ENCODE measurements around the gene FAM111A. TPM values are rescaled to one million over a fixed set of nuclear protein-coding genes. Genes with fewer than 3 reads are reported as not detected.

FAM111A gene
- total and polyA plus RNA-seq, 12 donors = 13.5 to 92.5 (median 31.4) TPM

DNA sequence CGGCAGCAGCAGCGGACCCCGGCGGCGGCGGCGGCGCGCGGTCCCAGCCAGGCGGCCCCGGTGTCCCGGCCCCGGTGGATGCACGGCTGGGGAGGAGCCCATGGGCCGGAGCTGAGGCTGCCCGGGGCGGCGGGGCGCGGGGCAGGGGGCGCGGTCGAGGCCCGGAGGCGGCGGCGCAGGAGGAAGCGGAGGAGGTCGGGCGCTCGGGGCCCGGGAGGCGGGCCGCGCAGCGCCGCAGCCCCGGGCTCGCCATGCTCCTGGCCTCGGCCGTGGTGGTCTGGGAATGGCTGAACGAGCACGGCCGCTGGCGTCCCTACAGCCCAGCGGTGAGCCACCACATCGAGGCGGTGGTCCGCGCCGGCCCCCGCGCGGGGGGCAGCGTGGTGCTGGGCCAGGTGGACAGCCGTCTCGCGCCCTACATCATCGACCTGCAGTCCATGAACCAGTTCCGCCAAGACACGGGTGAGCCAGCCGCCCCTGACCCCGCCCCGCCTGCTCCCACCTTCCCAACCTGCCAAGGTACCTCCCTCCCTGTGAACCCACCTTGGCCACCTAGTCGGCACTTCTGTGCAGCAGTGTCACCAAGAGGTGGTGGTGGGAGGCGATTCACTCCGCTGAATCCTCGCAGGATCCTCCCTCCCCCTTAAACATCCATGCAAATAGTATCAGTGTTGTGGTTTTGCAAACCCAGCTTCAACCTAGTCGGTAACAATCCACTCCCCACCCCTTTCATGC is 29.9 kb downstream of the FAM111A start:
- DNase-seq = no peak
- Histone ChIP-seq H3K9me3 (replicated peaks in 1 of 3) (no peaks in the 10 kb centered on the region), H3K27ac (peak overlapping the region in 2 of 5 donors; percentile 79 to 83), H3K36me3 (replicated peaks in 1 of 2) (no peaks in the 10 kb centered on the region), H3K4me1 (replicated peaks in 1 of 2) (peaks cover 0 to 12% of the 10 kb centered on the region in 2 donors), H3K4me3 (peak overlapping the region in 2 of 4 donors; percentile 27 to 67), H3K27me3 (no peaks in the 10 kb centered on the region)
- intact Hi-C loops (cut with DNase I) = loop anchor here (5.0 to 10.0 kb wide), 4 partner anchors 35 to 512 kb away; partner anchors contain the start of gene OR5A2 (in 1 of the 2)
- WGBS, 4 donors = 0 to 3% (median 1%) methylated on average over 5 to 70 of the region's 70 CpGs
- TF ChIP-seq POLR2A (IDR thresholded peaks at IDR 0.05) = no peak
- TF ChIP-seq, protein P1, sequence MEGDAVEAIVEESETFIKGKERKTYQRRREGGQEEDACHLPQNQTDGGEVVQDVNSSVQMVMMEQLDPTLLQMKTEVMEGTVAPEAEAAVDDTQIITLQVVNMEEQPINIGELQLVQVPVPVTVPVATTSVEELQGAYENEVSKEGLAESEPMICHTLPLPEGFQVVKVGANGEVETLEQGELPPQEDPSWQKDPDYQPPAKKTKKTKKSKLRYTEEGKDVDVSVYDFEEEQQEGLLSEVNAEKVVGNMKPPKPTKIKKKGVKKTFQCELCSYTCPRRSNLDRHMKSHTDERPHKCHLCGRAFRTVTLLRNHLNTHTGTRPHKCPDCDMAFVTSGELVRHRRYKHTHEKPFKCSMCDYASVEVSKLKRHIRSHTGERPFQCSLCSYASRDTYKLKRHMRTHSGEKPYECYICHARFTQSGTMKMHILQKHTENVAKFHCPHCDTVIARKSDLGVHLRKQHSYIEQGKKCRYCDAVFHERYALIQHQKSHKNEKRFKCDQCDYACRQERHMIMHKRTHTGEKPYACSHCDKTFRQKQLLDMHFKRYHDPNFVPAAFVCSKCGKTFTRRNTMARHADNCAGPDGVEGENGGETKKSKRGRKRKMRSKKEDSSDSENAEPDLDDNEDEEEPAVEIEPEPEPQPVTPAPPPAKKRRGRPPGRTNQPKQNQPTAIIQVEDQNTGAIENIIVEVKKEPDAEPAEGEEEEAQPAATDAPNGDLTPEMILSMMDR (IDR thresholded peaks at IDR 0.05) = no peak

DNA sequence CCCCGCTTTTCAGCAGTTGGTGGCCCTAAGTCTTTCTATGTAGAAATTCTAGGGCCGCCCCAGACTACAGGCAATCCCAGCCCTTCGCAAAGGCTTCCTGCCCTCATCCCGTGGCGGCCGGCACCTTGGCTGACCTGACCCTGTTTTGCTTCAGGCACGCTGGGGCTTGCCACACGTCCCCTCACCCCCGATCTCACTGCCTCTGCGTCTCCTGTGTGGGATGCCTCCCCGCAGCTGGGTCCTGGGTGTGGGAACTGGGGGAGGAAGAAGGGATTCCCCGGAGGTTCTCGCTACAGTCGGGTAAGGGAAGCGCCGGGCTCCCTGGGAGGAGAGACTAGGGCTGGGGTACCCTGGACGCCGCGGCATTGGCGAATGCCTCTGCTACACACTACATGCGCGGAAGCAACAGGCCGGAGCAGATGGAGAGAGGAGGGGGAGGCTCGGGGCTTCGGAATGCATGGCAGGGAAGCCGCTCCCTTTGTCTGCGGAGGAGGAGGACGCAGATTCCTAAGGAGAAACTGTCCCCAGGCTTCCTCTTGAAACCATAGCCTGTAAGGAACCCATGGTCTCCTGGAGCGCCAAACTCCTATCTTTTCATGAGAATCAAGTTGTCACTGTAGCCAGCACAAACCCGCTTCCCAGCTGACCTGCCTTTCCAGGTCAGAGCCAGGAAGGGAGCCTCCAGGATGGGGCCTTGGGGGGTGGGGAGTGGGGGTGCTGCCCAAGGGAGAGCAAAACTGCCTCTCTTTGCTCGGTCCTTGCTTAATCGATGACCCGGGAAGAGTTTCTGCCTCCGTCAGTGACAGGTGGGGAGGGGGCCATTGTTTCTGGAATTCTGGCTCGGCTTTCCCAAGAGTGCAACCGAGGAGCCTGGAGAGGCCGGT is 30.7 kb downstream of the FAM111A start:
- Histone ChIP-seq H3K9me3 (replicated peaks in 1 of 3) (no peaks in the 10 kb centered on the region), H3K36me3 (replicated peaks in 1 of 2) (no peaks in the 10 kb centered on the region), H3K27me3 (no peaks in the 10 kb centered on the region), H3K4me3 (peak overlapping the region in 2 of 4 donors; percentile 20 to 67), H3K4me1 (replicated peaks in 1 of 2) (peaks cover 0 to 12% of the 10 kb centered on the region in 2 donors), H3K27ac (peak overlapping the region in 2 of 5 donors; percentile 79 to 83)
- 13 to 22% (median 19%) methylated on average over 22 to 37 of the region's 37 CpGs for WGBS, 4 donors
- intact Hi-C loops (cut with DNase I) = loop anchor here (5.0 to 10.0 kb wide), 4 partner anchors 34 to 511 kb away; partner anchors contain the start of gene OR5A2 (in 1 of the 2)
- DNase-seq = peak in 4 of 7 donors; percentile 9 to 60 (median 32)
- TF ChIP-seq, protein P1 (IDR thresholded peaks at IDR 0.05) = no peak
- TF ChIP-seq POLR2A (IDR thresholded peaks at IDR 0.05) = no peak

DNA sequence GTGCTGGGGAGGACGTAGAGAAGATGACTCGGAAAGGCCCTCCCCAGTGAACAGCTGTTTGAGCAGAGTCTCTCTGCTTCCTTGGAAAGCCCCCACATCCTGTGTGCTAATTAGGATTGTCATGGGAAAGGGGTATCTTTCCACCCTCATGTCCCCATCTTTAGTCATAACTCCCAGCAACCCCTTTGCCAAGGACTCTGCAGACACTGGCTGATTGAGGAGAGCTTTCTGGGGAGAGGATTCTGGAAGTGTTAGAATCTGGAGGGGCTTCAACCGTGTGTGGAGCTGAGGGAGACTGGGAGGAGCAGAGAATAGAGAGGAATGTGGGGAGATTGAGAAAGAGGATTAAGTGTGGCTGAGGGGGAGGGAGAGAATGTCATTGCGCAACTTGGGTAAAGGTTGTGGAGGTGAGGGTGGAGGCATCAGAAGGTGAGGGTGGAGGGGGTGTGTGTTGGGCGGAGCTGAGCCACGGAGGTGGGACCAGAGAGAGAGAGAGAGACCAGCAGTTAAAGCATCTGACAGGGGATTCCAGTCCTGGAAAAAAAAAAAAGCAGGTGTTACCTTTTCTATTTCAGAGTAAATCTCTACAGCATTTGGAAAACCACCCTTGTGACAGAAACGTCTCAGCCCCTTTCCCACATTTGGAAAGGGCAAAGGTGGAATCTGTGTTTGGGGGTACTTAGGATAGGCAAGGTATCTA is 31.5 kb downstream of the FAM111A start:
- Histone ChIP-seq H3K27me3 (no peaks in the 10 kb centered on the region), H3K4me1 (replicated peaks in 1 of 2) (peaks cover 0 to 12% of the 10 kb centered on the region in 2 donors), H3K36me3 (replicated peaks in 1 of 2) (no peaks in the 10 kb centered on the region), H3K9me3 (replicated peaks in 1 of 3) (no peaks in the 10 kb centered on the region), H3K4me3 (peak overlapping the region in 1 of 4 donors; percentile 67), H3K27ac (peak overlapping the region in 2 of 5 donors; percentile 52 to 79)
- no peak for DNase-seq
- 45 to 61% (median 53%) methylated on average over 5 to 7 of the region's 7 CpGs for WGBS, 4 donors
- intact Hi-C loops (cut with DNase I) = loop anchor here (5.0 to 10.0 kb wide), 4 partner anchors 33 to 511 kb away; partner anchors contain the start of gene OR5A2 (in 1 of the 2)
- TF ChIP-seq, protein P1 (IDR thresholded peaks at IDR 0.05) = no peak
- no peak for TF ChIP-seq POLR2A (IDR thresholded peaks at IDR 0.05)

Data from adrenal gland (tissue), 12 donors.